ES-I3 (cell line): ENCODE results near the gene SLC15A5.

ENCODE experiments used
- H3K36me3 ChIP-seq: 2 replicates; pipeline ENCODE4 v1.6.1; 2013; ENCODE audit warnings: mild to moderate bottlenecking, low read length, control low read depth, moderate library complexity; ENCODE audit not compliant: insufficient read depth
- H3K4me1 ChIP-seq: 2 replicates; pipeline ENCODE4 v1.6.1; 2013; ENCODE audit warnings: mild to moderate bottlenecking, control low read depth, low read length; ENCODE audit not compliant: insufficient read depth
- H3K9ac ChIP-seq: 2 replicates; pipeline ENCODE4 v1.6.1; 2013; ENCODE audit warnings: low read depth, mild to moderate bottlenecking, low read length, moderate library complexity
- H3K9me3 ChIP-seq: 2 replicates; pipeline ENCODE4 v1.6.1; 2013; ENCODE audit warnings: mild to moderate bottlenecking, low read length, moderate library complexity; ENCODE audit not compliant: control insufficient read depth, insufficient read depth

SLC15A5 gene

GRCh38 chr12:16183541-16183940, 93.9 kb downstream of the SLC15A5 start:
- Histone ChIP-seq H3K9ac (no peak overlapping the region), H3K9me3 (no peaks in the 10 kb centered on the region), H3K36me3 (no peaks in the 10 kb centered on the region), H3K4me1 (peaks cover 12% of the 10 kb centered on the region)

DNA sequence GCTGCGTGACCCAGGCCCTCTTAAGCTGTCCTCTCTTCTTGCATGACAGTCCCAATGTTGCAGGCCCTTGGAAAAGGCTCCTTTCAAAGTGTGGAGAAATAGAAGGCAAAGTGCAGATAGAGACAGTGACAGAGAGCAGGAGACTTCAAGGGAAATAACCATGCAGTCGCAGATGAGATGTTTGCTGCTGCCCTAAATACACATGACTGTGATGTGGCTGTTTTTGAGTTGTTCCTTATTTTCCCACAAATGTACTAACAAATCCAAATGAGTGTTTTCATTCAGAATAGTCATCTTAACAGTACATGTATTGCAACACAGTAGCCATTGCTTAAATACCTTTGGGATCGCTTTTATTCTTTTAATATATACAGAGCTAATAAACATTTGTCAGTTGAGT, 101.6 kb downstream of the SLC15A5 start:
- no peak overlapping the region for H3K9ac ChIP-seq
- no peaks in the 10 kb centered on the region for H3K4me1 ChIP-seq
- no peaks in the 10 kb centered on the region for H3K9me3 ChIP-seq
- no peaks in the 10 kb centered on the region for H3K36me3 ChIP-seq

DNA sequence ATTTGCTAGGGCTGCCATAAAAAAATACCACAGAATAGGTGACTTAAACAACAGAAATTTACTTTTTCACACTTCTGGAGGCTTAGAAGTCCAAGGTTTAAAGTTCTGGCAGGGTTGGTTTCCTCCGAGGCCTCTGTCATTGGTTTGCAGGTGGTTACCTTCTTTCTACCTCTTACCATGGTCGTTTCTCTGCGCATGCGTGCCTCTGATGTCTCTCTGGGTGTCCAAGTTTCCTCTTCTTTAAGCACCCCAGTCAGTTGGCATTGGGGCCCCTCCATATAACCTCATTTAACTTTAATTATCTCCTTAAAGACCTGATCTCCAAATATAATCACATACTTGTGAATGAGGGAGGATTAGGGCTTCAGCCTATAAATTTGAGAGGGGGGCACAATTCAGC, 103.2 kb downstream of the SLC15A5 start:
- Histone ChIP-seq H3K9me3 (no peaks in the 10 kb centered on the region), H3K36me3 (no peaks in the 10 kb centered on the region), H3K4me1 (no peaks in the 10 kb centered on the region), H3K9ac (no peak overlapping the region)

DNA sequence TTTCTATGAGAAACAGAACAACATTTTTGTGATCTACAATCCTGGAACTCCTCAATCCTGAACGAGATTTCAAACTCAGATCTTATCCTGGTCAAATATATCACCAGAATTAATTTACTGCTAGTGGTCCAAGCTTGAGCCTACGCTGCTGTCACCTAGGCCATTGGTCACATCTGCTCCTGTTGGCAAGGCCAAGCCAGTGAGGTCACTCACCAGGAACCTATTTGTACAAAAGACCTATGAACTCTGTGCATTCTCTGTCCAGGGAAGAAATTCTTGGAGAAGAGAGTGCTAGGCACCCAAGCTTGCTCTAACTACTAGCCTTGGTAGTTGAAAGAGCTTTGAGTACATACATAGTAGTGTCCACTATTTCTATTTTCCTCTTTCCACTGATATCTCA, 106.1 kb downstream of the SLC15A5 start:
- Histone ChIP-seq H3K36me3 (no peaks in the 10 kb centered on the region), H3K4me1 (no peaks in the 10 kb centered on the region), H3K9ac (no peak overlapping the region), H3K9me3 (no peaks in the 10 kb centered on the region)

DNA sequence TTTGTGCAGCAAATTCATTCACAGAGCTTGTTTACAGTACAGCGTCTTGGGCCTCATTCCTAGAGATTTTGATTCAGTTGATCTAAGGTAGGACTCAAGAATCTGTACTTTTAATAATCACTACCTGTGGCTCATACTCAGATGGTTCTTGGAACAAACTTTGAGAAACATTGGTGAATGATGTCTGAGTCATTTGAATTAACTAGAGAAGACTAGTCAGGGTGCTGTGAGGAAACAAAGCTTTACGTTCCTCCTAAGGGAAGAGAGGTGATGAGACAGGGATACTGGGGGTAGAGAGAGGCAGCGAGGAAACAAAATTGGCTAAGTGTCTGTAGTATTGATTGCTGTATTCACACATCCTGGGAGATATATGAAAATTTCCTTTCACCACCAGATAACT, 109.4 kb downstream of the SLC15A5 start:
- Histone ChIP-seq H3K4me1 (peaks cover 3% of the 10 kb centered on the region; the same call in 1 of the 2 replicates), H3K36me3 (no peaks in the 10 kb centered on the region), H3K9me3 (no peaks in the 10 kb centered on the region), H3K9ac (no peak overlapping the region)

DNA sequence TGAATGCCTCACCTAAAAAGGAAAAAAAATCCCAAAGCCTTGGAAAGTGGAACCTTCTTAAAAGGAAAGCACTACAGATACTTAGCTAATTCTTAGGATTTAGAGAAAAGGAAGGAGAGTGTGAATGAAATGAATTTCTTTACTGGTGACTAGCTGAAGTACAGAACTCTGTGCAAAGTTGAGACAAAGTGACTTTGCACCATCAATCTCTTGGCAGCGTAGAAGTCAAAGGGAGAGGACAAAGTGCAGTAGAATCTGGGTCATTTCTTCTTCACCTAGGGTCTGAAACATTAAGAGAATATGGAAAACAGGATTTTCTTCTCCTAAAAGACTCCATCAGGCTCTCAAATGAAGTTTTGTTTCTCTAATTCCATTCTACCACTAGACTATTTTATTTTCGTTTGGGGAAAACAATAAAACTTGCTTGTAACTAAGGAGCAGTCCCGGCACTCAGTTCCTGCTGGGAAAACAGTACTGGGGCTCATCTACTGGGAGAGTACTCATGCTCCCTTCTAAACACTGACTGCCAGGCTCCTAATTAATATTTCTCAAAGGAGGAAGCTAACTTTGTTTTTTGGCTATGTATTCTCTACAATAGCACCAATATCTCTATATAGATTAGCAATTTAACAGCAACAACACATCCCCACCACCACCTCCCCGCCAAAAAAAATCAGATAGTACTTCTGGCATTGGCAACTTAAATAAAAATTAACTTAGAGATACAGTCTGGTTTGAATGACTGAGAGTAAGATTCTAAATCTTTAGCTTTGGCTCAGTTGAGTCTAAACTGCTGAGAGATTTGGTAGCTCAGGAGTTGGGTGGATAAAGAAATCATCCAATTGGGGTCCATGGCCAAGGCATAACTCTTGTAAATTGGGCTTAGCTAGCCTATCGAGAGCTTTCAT, 110.7 kb downstream of the SLC15A5 start:
- peaks cover 3% of the 10 kb centered on the region; the same call in 1 of the 2 replicates for H3K4me1 ChIP-seq
- H3K9ac ChIP-seq, result no peak overlapping the region
- H3K9me3 ChIP-seq, result no peaks in the 10 kb centered on the region
- H3K36me3 ChIP-seq, result no peaks in the 10 kb centered on the region

DNA sequence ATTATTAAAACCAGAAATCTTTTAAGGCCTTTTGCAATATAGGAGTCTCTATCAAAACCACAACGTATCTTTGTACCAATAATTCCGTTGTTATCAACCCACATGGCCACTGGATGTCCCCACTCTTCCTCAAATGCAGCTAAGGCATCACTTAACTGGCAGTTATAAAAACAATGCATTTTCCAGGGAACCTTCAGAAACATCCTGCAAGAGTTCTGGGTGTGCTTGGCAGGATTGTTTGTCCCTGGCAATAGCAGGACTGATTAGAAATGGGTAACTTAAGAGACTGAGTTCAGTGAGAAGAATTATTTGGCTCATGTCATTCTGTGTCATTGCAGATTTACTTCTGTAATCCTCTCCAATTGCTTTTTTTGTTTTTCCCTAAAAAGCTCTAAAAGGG, 112.0 kb downstream of the SLC15A5 start:
- H3K9ac ChIP-seq, result no peak overlapping the region
- H3K4me1 ChIP-seq, result peaks cover 3% of the 10 kb centered on the region; the same call in 1 of the 2 replicates
- no peaks in the 10 kb centered on the region for H3K36me3 ChIP-seq
- H3K9me3 ChIP-seq, result no peaks in the 10 kb centered on the region

- Histone ChIP-seq H3K9me3 (no peaks in the 10 kb centered on the region), H3K4me1 (peaks cover 3% of the 10 kb centered on the region; the same call in 1 of the 2 replicates), H3K9ac (no peak overlapping the region), H3K36me3 (no peaks in the 10 kb centered on the region)
Measured at GRCh38 chr12:16163901-16164300, 113.6 kb downstream of the SLC15A5 start.

DNA sequence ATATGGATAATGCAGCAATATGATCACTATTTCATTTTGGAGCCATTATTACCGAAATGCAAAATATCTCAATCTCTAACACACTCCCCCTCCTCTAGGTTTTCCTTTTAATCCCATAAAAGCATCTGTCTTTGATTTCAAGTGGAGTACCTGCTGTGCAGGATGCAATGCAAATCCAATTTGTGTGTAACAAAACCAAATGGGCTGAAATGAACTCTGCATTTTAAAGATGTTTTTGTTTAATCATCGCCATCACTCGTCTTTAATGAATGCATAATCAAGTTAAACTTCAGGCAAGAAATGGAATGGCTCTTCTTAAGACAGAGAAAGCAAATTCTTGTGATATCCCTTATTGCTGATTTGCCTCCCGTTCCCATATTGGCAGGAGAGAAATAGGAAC, 114.3 kb downstream of the SLC15A5 start:
- Histone ChIP-seq H3K4me1 (peaks cover 3% of the 10 kb centered on the region; the same call in 1 of the 2 replicates), H3K36me3 (no peaks in the 10 kb centered on the region), H3K9me3 (no peaks in the 10 kb centered on the region), H3K9ac (no peak overlapping the region)

DNA sequence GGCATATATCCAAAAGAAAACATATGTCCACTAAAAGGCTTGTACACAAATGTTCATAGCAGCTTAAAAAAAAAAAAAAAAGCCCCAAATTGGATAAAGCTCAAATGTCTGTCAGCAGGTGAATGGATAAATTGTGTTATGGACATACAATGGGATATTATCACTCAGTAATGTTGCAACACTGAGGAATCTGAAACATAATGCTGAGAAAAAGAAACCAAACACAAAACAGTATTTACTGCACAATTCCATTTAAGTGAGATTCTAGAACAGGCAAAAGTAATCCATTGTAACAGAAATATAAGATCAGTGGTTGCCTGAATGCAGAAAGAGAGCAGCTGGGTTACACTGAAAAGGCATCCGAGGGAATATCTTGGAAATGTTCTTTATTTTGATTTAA, 117.9 kb downstream of the SLC15A5 start:
- Histone ChIP-seq H3K9me3 (no peaks in the 10 kb centered on the region), H3K36me3 (no peaks in the 10 kb centered on the region), H3K9ac (no peak overlapping the region), H3K4me1 (peaks cover 3% of the 10 kb centered on the region; the same call in 1 of the 2 replicates)

GRCh38 chr12:16158050-16158449, 119.4 kb downstream of the SLC15A5 start:
- Histone ChIP-seq H3K4me1 (no peaks in the 10 kb centered on the region; the same call in 1 of the 2 replicates), H3K9ac (no peak overlapping the region), H3K36me3 (no peaks in the 10 kb centered on the region), H3K9me3 (no peaks in the 10 kb centered on the region)

- Histone ChIP-seq H3K9ac (no peak overlapping the region), H3K4me1 (no peaks in the 10 kb centered on the region), H3K36me3 (no peaks in the 10 kb centered on the region), H3K9me3 (no peaks in the 10 kb centered on the region)
Measured at GRCh38 chr12:16155938-16156337, 121.5 kb downstream of the SLC15A5 start.

GRCh38 chr12:16154990-16155389, 122.5 kb downstream of the SLC15A5 start:
- Histone ChIP-seq H3K9me3 (no peaks in the 10 kb centered on the region), H3K4me1 (no peaks in the 10 kb centered on the region), H3K36me3 (no peaks in the 10 kb centered on the region), H3K9ac (no peak overlapping the region)

- H3K36me3 ChIP-seq, result no peaks in the 10 kb centered on the region
- no peaks in the 10 kb centered on the region for H3K4me1 ChIP-seq
- no peak overlapping the region for H3K9ac ChIP-seq
- H3K9me3 ChIP-seq, result no peaks in the 10 kb centered on the region
Measured at GRCh38 chr12:16152885-16153673, 124.4 kb downstream of the SLC15A5 start.

- Histone ChIP-seq H3K4me1 (no peaks in the 10 kb centered on the region), H3K36me3 (no peaks in the 10 kb centered on the region), H3K9me3 (no peaks in the 10 kb centered on the region), H3K9ac (no peak overlapping the region)
Measured at GRCh38 chr12:16150276-16150675, 127.2 kb downstream of the SLC15A5 start.
